Lower leg skin (tissue), 4 donors: ENCODE data around the gene NF1. TPM values are rescaled to one million over a fixed set of nuclear protein-coding genes. Genes with fewer than 3 reads are reported as not detected.

Experiments
- DNase-seq, 2 donors: peaks; one replicate each; pipeline ENCODE4 v3.0.0-alpha.2; 2019; ENCODE audit warnings: low spot score in 2 of 2
- H3K4me3 ChIP-seq: fragments of 200-600 bp; sonication (generic); 2 replicates; pipeline ENCODE4 v1.5.1; 2017; ENCODE audit warnings: mild to moderate bottlenecking, low read depth; ENCODE audit not compliant: poor library complexity, severe bottlenecking
- POLR2A ChIP-seq, 2 donors: fragments of 450-650 bp; IDR thresholded peaks; one replicate each; pipeline ENCODE4 v1.6.1; 2016 to 2017; ENCODE audit warnings: antibody characterized with exemption in 2 of 2, mild to moderate bottlenecking in 1 of 2, moderate library complexity in 1 of 2
- WGBS, 2 donors: methylation state at CpG; one replicate each; pipeline ENCODE4 v1.1.5; 2018; 5-methylcytosine and 5-hydroxymethylcytosine counted together
- intact Hi-C: fragments of 100-400 bp; cut with DNase I; formaldehyde crosslinking; loops from one replicate; pipeline ENCODE4 v1.15.0; 2023; ENCODE audit warnings: low total_unique reads
- total RNA-seq, 4 donors: library from RNA; depleted of rRNA; stranded (reverse); fragments of >200 nt; gene quantifications; one replicate each; pipeline ENCODE4 v1.1.0, GENCODE V29; 2016
- TF ChIP-seq, protein P1 (sequence below), 3 donors: fragments of 450-650 bp; IDR thresholded peaks; one replicate each; pipeline ENCODE4 v1.5.1; 2016; ENCODE audit warnings: antibody characterized with exemption in 3 of 3, mild to moderate bottlenecking in 3 of 3, moderate library complexity in 2 of 3

NF1 gene
- total RNA-seq, 4 donors from 2014 or later = 27.5 to 48.6 (median 34.3) TPM

DNA sequence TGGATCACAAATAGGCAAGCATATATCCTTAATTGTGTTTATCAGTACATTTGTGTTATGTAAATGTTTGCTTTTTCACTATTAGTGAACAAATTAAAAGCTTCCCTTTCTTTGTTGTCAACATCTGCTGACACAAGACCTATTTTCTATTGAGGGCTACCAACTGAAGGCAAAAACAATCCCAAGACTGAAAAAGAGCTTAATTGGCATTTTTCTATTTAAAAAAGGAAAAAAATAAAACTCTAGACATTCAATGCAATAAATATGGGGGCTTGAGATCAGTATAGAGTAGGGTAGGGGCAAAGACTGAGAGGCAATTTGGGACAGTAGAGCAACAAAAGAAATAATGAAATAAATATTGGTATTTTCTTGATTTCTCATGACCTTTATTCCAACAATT, 178.0 kb downstream of the NF1 start:
- TF ChIP-seq POLR2A (IDR thresholded peaks at IDR 0.05) = no peak
- TF ChIP-seq, protein P1, sequence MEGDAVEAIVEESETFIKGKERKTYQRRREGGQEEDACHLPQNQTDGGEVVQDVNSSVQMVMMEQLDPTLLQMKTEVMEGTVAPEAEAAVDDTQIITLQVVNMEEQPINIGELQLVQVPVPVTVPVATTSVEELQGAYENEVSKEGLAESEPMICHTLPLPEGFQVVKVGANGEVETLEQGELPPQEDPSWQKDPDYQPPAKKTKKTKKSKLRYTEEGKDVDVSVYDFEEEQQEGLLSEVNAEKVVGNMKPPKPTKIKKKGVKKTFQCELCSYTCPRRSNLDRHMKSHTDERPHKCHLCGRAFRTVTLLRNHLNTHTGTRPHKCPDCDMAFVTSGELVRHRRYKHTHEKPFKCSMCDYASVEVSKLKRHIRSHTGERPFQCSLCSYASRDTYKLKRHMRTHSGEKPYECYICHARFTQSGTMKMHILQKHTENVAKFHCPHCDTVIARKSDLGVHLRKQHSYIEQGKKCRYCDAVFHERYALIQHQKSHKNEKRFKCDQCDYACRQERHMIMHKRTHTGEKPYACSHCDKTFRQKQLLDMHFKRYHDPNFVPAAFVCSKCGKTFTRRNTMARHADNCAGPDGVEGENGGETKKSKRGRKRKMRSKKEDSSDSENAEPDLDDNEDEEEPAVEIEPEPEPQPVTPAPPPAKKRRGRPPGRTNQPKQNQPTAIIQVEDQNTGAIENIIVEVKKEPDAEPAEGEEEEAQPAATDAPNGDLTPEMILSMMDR (IDR thresholded peaks at IDR 0.05) = no peak
- no peak overlapping the region for H3K4me3 ChIP-seq
- intact Hi-C loops = no loop called here
- no peak for DNase-seq

DNA sequence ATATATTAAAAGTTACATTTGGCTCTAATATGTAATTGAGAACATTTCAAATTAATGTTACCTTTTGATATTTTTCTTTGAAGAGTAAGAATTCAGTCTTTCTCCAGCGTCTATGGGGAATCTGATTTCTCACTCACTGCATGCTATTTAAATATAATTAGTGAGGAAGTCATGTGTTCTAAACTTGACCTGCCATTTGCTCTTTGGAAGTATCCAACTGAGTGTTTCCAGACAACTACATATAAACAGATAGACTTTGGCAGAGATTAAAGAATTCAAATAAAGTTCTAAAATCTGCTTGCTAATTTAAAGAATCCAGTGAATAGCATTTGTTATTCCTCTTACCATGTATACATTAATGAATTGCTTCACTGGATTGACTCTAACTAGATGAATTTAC, 178.7 kb downstream of the NF1 start:
- no peak overlapping the region for H3K4me3 ChIP-seq
- intact Hi-C loops = no loop called here
- no peak for TF ChIP-seq POLR2A (IDR thresholded peaks at IDR 0.05)
- TF ChIP-seq, protein P1 (IDR thresholded peaks at IDR 0.05) = no peak
- DNase-seq = no peak
- WGBS, 2 donors = 72 to 78% methylated on average over 1 of the region's 1 CpG

DNA sequence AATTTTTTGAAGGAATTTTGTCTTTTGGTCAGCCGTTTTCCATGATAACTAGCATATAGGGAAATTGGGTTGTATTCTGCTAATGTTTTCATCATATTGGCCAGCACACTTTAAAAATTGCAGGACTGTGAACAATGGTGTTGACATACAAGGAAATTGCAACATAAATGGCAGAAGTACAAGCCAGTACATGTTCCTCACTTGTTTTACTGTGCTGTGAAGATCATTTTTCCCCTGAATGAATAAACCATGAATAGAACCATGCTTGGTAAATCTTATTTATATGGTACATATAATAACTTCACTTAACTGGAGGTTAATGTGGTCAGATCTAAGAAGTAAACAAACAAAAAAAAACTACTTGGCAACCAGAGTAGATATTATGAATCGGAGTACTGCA, 179.5 kb downstream of the NF1 start:
- H3K4me3 ChIP-seq = no peak overlapping the region
- intact Hi-C loops = no loop called here
- 62 to 66% methylated on average over 2 of the region's 2 CpGs for WGBS, 2 donors
- DNase-seq = peak in 1 of 2 donors; percentile 27
- TF ChIP-seq, protein P1 (IDR thresholded peaks at IDR 0.05) = no peak
- no peak for TF ChIP-seq POLR2A (IDR thresholded peaks at IDR 0.05)

DNA sequence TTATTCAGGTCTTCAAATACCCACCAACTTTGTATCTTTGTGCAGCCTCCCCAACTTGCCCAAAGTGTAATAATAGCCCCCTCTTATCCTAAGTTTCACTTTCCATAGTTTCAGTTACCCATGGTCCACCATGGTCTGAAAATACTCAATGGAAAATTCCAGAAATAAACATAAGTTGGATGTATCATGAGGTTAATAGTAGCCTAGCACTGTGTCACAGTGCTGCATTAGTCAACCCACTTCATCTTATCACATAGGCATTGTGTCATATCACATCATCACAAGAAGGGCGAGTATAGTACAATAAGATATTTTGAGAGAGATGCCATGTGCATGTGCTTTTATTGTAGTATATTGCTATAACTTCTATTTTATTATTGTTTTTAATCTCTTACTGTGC, 180.3 kb downstream of the NF1 start:
- no peak overlapping the region for H3K4me3 ChIP-seq
- TF ChIP-seq POLR2A (IDR thresholded peaks at IDR 0.05) = no peak
- TF ChIP-seq, protein P1 (IDR thresholded peaks at IDR 0.05) = no peak
- WGBS, 2 donors = 91% methylated on average over 1 of the region's 1 CpG
- intact Hi-C loops = no loop called here
- DNase-seq = no peak

DNA sequence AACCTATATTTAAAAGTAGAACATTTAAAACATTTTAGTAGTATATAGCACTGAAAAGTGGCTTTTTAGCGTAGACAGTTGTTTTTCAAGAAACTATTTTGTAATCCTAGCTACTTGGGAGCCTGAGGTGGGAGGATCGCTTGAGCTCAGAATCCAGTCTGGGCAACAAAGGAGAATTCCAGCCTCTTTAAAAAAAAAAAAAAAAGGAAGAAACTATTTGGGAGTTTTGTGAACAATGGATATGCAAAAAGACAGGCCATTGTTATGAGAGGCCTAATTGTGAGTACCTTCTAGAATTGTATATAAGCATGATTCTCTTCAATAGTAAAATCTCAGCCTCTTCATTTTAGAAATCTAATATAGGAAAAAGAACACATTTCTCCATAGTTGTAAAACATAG, 184.6 kb downstream of the NF1 start:
- 96 to 98% methylated on average over 2 of the region's 2 CpGs for WGBS, 2 donors
- TF ChIP-seq, protein P1 (IDR thresholded peaks at IDR 0.05) = no peak
- no peak for TF ChIP-seq POLR2A (IDR thresholded peaks at IDR 0.05)
- intact Hi-C loops = no loop called here
- H3K4me3 ChIP-seq = no peak overlapping the region
- DNase-seq = no peak

DNA sequence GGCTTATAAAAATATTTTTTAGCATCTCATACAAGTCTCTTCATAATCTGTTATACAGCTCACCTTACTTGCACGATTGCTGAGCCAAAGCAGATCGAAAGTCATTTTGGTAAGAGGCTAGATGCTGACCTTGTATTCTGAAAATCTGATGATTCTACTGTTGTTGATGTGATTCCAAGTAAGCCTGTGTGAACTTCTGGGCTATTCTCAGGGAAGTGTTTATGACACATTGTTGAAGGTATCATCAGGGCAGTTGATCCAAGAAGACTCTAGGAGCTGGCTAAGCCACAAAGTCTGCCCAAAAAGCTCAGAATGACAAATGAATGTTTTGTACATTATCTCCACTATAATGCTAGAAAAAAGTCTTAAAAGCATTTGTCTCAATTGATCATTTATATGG, 186.3 kb downstream of the NF1 start:
- no peak overlapping the region for H3K4me3 ChIP-seq
- intact Hi-C loops = no loop called here
- WGBS, 2 donors = 91 to 97% methylated on average over 2 of the region's 2 CpGs
- DNase-seq = no peak
- TF ChIP-seq, protein P1 (IDR thresholded peaks at IDR 0.05) = no peak
- TF ChIP-seq POLR2A (IDR thresholded peaks at IDR 0.05) = no peak
